GM18519 (cell line): Measurements from ENCODE around the gene RELA.

ENCODE experiments used
- ATAC-seq: cut with Tn5 transposase; IDR thresholded peaks from one replicate; pipeline ENCODE4 v1.9.1; 2021; ENCODE audit warnings: mild to moderate bottlenecking, moderate library complexity; ENCODE audit not compliant: unreplicated experiment, low FRiP score

Gene RELA

DNA sequence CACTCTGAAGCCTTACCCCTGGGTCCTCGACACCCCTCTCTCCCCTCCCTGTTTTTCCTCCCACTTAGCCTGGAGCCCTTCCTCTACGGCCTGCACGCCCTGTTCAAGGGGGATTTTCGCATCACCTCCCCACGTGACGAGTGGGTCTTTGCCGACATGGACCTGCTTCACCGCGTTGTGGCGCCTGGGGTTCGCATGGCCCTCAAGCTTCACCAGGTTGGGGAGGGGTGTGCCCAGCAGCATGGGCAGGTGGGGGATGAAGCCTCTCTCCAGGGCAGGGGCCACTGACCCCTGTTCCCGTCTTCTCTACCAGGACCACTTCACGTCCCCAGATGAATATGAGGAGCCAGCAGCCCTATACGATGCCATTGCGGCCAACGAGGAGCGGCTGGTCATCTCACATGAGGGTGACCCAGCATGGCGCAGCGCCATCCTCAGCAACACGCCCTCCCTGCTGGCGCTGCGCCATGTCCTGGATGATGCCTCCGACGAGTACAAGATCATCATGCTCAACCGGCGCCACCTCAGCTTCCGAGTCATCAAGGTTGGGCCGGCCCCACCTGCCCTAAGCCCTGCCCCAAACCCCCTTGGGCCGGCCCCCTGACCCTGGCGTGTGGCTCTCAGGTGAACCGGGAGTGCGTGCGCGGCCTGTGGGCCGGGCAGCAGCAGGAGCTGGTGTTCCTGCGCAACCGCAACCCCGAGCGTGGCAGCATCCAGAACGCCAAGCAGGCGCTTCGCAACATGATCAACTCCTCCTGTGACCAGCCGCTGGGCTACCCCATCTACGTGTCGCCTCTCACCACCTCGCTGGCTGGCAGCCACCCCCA, 27.6 kb downstream of the RELA start:
- no peak for ATAC-seq

DNA sequence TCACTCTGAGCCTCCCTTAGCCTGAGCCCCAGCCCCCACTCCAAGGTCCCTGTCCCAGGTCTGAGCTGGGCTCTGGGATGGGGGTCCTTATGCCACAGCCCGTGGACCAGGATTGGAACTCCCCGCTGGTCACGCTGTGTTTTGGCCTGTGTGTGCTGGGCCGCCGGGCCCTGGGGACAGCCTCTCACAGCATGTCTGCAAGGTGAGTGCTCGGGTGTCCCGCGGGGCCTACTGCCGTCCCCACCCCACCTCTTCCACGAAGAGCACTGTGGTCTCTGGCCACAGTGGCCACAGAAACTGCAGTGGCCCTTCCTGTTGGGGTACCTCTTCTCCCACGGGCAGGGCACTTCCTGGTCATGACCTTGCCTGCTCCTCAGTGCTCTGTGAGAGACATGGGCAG, 28.3 kb downstream of the RELA start:
- ATAC-seq, result no peak

- no peak for ATAC-seq
Observed at GRCh38 chr11:65634109-65634436, 28.6 kb downstream of the RELA start.

- ATAC-seq, result no peak
Observed at GRCh38 chr11:65633390-65634108, 29.2 kb downstream of the RELA start.

- ATAC-seq, result no peak
Observed at GRCh38 chr11:65630215-65630614, 32.5 kb downstream of the RELA start.

GRCh38 chr11:65629579-65629978, 33.1 kb downstream of the RELA start:
- no peak for ATAC-seq

GRCh38 chr11:65627202-65627601, 35.5 kb downstream of the RELA start:
- ATAC-seq, result no peak

DNA sequence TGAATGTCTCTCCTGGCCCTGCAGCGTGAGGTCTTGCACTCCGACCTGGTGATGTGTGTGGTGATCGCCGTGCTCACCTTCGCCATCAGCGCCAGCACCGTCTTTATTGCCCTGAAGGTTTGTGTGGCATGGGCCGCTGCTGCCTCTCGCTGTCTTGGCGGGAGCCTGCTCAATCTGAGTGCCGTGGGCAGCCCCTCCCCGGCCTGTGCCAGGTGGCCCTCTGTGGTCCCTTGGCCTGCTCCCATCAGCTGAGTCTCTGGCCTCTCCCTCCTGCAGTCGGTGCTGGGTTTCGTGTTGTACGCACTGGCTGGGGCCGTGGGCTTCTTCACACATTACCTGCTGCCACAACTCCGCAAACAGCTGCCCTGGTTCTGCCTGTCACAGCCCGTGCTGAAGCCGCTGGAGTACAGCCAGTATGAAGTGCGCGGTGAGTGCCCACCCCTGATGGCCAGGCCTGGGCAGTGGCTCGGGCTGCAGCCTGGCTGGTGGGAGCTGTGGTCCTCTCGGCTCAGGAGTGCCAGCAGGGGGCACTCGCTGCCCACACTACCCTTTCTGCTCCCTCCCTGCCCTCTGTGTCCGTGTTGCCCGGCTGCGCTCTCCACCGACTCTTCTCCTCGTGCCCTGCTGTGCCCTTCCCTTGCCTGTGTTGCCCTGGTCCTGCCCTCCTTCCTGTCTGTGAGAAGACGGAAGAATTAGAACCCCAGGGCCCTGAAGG, 36.9 kb downstream of the RELA start:
- no peak for ATAC-seq

DNA sequence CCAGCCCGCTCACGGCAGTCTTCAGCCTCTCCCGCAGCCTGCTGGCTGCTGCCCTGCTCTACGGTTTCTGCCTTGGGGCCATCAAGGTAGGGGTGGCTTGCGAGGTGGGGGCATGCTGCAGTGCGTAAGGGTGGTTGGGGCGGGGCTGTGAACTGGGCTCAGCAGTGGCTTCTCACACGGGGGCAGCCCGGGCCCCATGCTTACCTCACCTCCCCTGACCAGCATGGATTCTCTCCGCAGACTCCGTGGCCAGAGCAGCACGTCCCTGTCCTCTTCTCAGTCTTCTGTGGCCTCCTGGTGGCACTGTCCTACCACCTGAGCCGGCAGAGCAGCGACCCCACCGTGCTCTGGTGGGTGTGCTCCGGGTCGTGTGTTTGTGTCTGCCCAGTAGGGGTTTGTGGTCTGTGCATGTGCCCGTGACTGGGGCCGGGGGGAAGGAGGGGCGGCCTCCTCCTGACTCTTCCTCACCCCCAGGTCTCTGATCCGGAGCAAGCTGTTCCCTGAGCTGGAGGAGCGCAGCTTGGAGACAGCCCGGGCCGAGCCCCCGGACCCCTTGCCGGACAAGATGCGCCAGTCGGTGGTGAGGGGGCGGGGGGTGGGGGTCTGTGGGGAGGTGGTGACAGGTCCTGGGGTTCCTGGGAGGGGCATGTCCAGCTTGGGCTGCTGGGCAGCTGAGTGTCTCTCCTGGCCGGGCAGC, 37.6 kb downstream of the RELA start:
- ATAC-seq, result no peak

GRCh38 chr11:65623852-65624616, 38.7 kb downstream of the RELA start:
- ATAC-seq, result no peak

DNA sequence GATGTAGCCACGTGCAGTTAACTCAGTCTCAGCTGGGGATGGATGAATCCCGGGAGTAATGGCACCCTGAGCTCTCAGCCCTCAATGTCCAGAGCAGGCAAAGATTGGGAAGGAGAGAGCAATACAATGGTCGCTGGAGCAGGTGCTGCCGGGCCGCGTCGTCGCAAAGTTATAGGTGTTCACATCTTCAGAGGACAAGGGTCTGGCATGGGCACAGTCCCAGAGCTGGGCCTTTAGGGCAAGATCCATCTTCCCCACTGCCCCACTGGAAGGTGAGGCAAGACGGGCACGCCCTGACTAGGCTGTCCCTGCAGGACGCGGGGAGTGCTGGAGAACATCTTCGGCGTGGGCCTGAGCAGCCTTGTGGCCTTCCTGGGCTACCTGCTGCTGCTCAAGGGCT, 39.5 kb downstream of the RELA start:
- ATAC-seq, result no peak

DNA sequence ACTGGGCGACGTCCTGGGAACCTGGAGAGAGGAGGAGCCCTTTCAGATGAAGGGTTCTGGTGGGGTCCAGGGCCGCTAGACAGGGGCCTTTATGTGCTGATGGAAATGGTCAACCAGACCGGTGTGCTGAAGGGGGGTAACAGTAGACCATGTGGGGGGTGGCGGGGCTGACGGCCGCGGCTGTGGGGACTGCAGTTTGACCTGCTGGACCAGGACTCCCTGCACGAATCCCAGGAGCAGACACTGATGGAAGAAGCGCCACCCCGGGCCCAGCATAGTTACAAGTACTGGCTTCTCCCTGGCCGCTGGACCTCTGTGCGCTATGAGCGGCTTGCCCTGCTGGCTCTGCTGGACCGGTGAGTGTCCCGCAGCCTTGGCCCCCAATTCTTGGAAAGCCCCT, 40.7 kb downstream of the RELA start:
- ATAC-seq, result no peak

DNA sequence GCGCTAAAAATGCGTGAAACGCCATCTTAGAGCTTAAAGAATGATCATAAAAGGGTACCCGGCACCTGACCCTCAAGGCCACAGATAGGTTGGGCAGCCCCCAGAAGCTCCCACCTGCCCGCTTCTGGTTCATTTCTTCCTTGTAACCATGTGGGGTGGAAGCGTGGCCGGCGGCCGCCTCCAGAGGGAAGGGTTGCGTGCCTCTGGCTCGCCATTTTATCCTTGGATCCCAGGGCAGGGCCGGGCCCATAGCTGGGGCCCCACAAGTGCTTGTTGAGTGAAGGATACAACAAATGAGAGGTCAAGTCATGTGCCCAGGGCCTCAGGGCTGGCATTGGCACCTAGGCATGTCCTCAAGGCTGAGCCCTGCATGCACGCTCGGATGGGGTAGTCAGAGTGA, 41.3 kb downstream of the RELA start:
- no peak for ATAC-seq

GRCh38 chr11:65620666-65621065, 42.0 kb downstream of the RELA start:
- ATAC-seq, result no peak

GRCh38 chr11:65619281-65619928, 43.3 kb downstream of the RELA start:
- ATAC-seq, result no peak

- no peak for ATAC-seq
Observed at GRCh38 chr11:65618763-65619162, 44.0 kb downstream of the RELA start.

GRCh38 chr11:65617990-65618751, 44.5 kb downstream of the RELA start:
- no peak for ATAC-seq

- no peak for ATAC-seq
Observed at GRCh38 chr11:65617136-65617850, 45.4 kb downstream of the RELA start.
